Hepatocyte (in vitro differentiated cells): ENCODE results near the gene KCNK13. TPM values are rescaled to one million over a fixed set of nuclear protein-coding genes. Genes with fewer than 3 reads are reported as not detected.
"Not testable (repeated sequence)": the region's sequence is repeated elsewhere in the genome, so short reads cannot be mapped to it uniquely, and the experiment has no call there.

Source experiments
- DNase-seq: peaks from one replicate; pipeline ENCODE4 v3.0.0-alpha.2; 2016; ENCODE audit warnings: low spot score
- H2AFZ ChIP-seq: fragments of 200-600 bp; sonication (generic); 2 replicates; pipeline ENCODE4 v1.6.0; 2016; ENCODE audit warnings: antibody characterized with exemption, mild to moderate bottlenecking
- H3K27ac ChIP-seq: fragments of 200-600 bp; sonication (generic); 2 replicates; pipeline ENCODE4 v1.5.1; 2016; ENCODE audit warnings: mild to moderate bottlenecking
- H3K27me3 ChIP-seq: fragments of 200-600 bp; sonication (generic); 2 replicates; pipeline ENCODE4 v1.6.1; 2016
- H3K36me3 ChIP-seq: fragments of 200-600 bp; sonication (generic); replicated peaks from 2 replicates; pipeline ENCODE4 v1.5.1; 2016; ENCODE audit warnings: low read depth; ENCODE audit not compliant: insufficient read depth
- H3K4me1 ChIP-seq: fragments of 200-600 bp; sonication (generic); 2 replicates; pipeline ENCODE4 v1.5.1; 2016; ENCODE audit warnings: mild to moderate bottlenecking, moderate library complexity; ENCODE audit not compliant: insufficient read depth
- H3K4me2 ChIP-seq: fragments of 200-600 bp; sonication (generic); 2 replicates; pipeline ENCODE4 v1.6.0; 2016
- H3K4me3 ChIP-seq: fragments of 200-600 bp; sonication (generic); 2 replicates; pipeline ENCODE4 v1.5.1; 2016; ENCODE audit warnings: mild to moderate bottlenecking
- H3K79me2 ChIP-seq: fragments of 200-600 bp; sonication (generic); 2 replicates; pipeline ENCODE4 v1.6.0; 2017; ENCODE audit warnings: mild to moderate bottlenecking
- H3K9me2 ChIP-seq: fragments of 200-600 bp; sonication (generic); replicated peaks from 2 replicates; pipeline ENCODE4 v1.6.0; 2017; ENCODE audit warnings: mild to moderate bottlenecking; ENCODE audit not compliant: insufficient read depth
- H3K9me3 ChIP-seq: fragments of 200-600 bp; sonication (generic); 2 replicates; pipeline ENCODE4 v1.5.1; 2016; ENCODE audit warnings: low read depth, mild to moderate bottlenecking
- H4K20me1 ChIP-seq: fragments of 200-600 bp; sonication (generic); 2 replicates; pipeline ENCODE4 v1.6.0; 2016; ENCODE audit warnings: mild to moderate bottlenecking; ENCODE audit not compliant: insufficient read depth, poor library complexity, severe bottlenecking
- CTCF ChIP-seq: fragments of 200-600 bp; sonication (generic); IDR thresholded peaks from 2 replicates; pipeline ENCODE4 v1.5.1; 2016; ENCODE audit warnings: antibody characterized with exemption, mild to moderate bottlenecking; ENCODE audit not compliant: poor library complexity
- EZH2 ChIP-seq: fragments of 200-600 bp; sonication (generic); IDR thresholded peaks from 2 replicates; pipeline ENCODE4 v1.6.1; 2016; ENCODE audit warnings: antibody characterized with exemption, mild to moderate bottlenecking, borderline replicate concordance
- EZH2phosphoT487 ChIP-seq: fragments of 200-600 bp; sonication (generic); IDR thresholded peaks from one replicate; pipeline ENCODE4 v1.6.1; 2018; ENCODE audit warnings: antibody characterized with exemption, mild to moderate bottlenecking, low read depth, moderate library complexity; ENCODE audit not compliant: unreplicated experiment, severe bottlenecking
- WGBS: methylation state at CpG from one replicate; pipeline ENCODE4 v1.1.6; 2016; ENCODE audit warnings: low lambda C conversion rate; ENCODE audit errors: missing lambda C conversion rate; 5-methylcytosine and 5-hydroxymethylcytosine counted together
- polyA plus RNA-seq: library from polyadenylated mRNA; unstranded; fragments of >200 nt; fragmentation: Nextera tagmentation; extraction: Ambion mirVana; gene quantifications from 2 replicates; pipeline ENCODE4 v1.2.1, GENCODE V29; 2016
- small RNA-seq: library from RNA; depleted of rRNA; stranded (forward); fragments of <200 nt; gene quantifications from one replicate; pipeline ENCODE3, GENCODE V24; 2014
- total RNA-seq: library from RNA; depleted of rRNA; stranded (reverse); fragments of >200 nt; gene quantifications from 2 replicates; pipeline ENCODE4 v1.2.3, GENCODE V29; 2014

The KCNK13 gene
- total and polyA plus RNA-seq, 2 experiments from 2014 or later, result 0.15 to 0.47 TPM

- TF ChIP-seq EZH2phosphoT487 (no peak), CTCF (no peak), EZH2 (no peak)
- Histone ChIP-seq H3K9me3 (no peaks in the 10 kb centered on the region), H2AFZ (no peak overlapping the region), H3K4me1 (no peaks in the 10 kb centered on the region), H3K36me3 (no peaks in the 10 kb centered on the region), H3K27me3 (no peaks in the 10 kb centered on the region), H3K27ac (no peak overlapping the region), H3K4me2 (no peak overlapping the region), H3K9me2 (no peaks in the 10 kb centered on the region), H3K79me2 (no peaks in the 10 kb centered on the region), H4K20me1 (no peaks in the 10 kb centered on the region), H3K4me3 (no peak overlapping the region)
- WGBS, result 81% methylated on average over 7 of the region's 7 CpGs
- DNase-seq, result no peak
Observed at GRCh38 chr14:90213099-90213748, 151.4 kb downstream of the KCNK13 start.

GRCh38 chr14:90228478-90228877 is 166.7 kb downstream of the KCNK13 start:
- WGBS, result 83% methylated on average over 4 of the region's 4 CpGs
- no peak overlapping the region for H3K4me3 ChIP-seq
- no peaks in the 10 kb centered on the region for H3K9me2 ChIP-seq
- H3K4me1 ChIP-seq, result no peaks in the 10 kb centered on the region
- no peak overlapping the region for H3K4me2 ChIP-seq
- no peaks in the 10 kb centered on the region for H3K9me3 ChIP-seq
- H3K36me3 ChIP-seq, result no peaks in the 10 kb centered on the region
- TF ChIP-seq EZH2phosphoT487 (no peak), EZH2 (no peak), CTCF (no peak)
- H2AFZ ChIP-seq, result no peak overlapping the region
- no peaks in the 10 kb centered on the region for H4K20me1 ChIP-seq
- H3K27me3 ChIP-seq, result no peaks in the 10 kb centered on the region
- no peaks in the 10 kb centered on the region for H3K79me2 ChIP-seq
- DNase-seq, result no peak
- H3K27ac ChIP-seq, result no peak overlapping the region

- not testable (repeated sequence) for H3K27ac ChIP-seq, H3K9me3 ChIP-seq, H3K27me3 ChIP-seq, H3K9me2 ChIP-seq, H3K36me3 ChIP-seq, H3K79me2 ChIP-seq, H3K4me2 ChIP-seq, H4K20me1 ChIP-seq, H3K4me3 ChIP-seq, DNase-seq, H3K4me1 ChIP-seq, H2AFZ ChIP-seq
- WGBS, result 100% methylated on average over 1 of the region's 1 CpG
Observed at GRCh38 chr14:90229942-90230341, 168.1 kb downstream of the KCNK13 start.

Small RNA genes within 50 kb of the gene (small RNA-seq; reads per million reads assigned to genes)
- not detected for gene RF00019

Other genes starting within 250 kb of the KCNK13 start
- gene EFCAB11, start 107.3 kb upstream of the KCNK13 start, total RNA-seq, result 8.0 and 10.8 TPM in 2 replicates
- gene EFCAB11, start 107.3 kb upstream of the KCNK13 start, polyA plus RNA-seq, result 7.1 and 7.2 TPM in 2 replicates
- gene TDP1, start 106.1 kb upstream of the KCNK13 start, total RNA-seq, result 14.7 and 19.4 TPM in 2 replicates
- 12.1 and 19.9 TPM in 2 replicates for gene TDP1, start 106.1 kb upstream of the KCNK13 start, polyA plus RNA-seq
- gene PSMC1, start 194.6 kb downstream of the KCNK13 start, total RNA-seq, result 148 and 171 TPM in 2 replicates
- gene PSMC1, start 194.6 kb downstream of the KCNK13 start, polyA plus RNA-seq, result 144 and 163 TPM in 2 replicates